ENCODE measurements around the gene ZNF580.
A peak's percentile ranks its signal among the peaks of the same experiment; 100 is the strongest.

Gene ZNF580

DNA sequence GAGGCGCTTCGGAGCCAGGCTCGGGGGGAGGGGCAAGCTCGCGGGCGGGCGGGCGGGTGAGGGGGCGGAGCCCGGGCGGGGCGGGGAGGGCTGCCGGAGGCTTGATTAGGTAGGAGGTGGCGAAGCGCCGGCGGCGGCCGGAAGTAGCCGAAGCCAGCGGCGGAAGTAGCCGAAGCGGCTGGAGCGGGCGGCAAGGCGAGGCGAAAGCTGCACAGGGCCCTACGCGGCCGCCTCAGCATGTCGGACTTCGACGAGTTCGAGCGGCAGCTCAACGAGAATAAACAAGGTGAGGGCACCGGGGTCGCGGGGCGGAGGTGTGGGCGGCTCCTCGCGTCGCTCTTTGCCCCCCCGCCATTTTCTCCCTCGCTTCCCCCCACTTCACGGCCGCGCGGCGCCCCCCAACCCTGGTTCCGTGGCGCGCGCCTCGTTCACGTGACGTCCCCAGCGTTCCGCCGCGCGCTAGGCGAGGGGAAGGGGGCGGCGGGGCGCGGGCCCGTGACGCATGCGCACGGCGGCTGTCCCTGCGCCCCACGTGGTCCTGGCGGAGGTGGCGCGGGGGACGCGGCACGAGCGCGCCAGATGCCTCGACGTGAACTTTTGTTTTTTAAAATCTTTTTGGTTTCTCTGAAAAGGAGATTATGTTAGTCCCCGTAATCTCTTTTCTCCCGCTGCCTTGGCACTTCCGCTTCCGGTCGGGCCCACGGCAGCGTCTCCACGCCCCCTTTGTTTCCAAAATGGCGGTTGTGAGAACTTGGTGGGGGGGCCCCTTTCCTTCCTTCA is 14.3 kb downstream of the ZNF580 start, which contains the start of gene U2AF2:
Gene U2AF2 (plus strand): TSS at position 168 of the 780 bp plus-strand sequence. CDS start 70 bp downstream, at position 238.
- peak; percentile 66 for DNase-seq (ENCODE audit: low read depth)
- peak within 1 kb of the TSS; percentile 69 for H3K4me3 ChIP-seq (ENCODE audit: low read depth, low read length)

DNA sequence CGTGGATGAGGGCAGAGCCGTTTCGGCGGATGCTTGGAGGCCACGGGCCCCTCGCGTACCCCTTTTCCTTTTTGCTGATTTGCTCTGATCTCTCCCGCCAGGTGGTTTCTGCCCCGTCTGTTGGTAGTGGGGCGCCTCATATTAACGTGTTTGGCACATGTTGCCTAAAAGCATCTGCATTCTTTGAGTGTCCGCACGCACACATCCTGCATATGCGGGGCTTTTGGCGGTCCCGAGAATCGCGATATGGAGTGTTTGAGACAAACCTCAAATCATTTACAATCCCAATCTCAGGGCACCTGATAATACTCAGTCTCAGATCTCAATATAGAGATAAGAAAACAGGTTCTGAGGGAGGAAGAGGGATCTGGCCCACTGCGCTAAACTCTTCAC is 14.8 kb downstream of the ZNF580 start:
- H3K4me3 ChIP-seq (ENCODE audit: low read depth, low read length), result peak overlapping the region; percentile 69
- DNase-seq (ENCODE audit: low read depth), result no peak

DNA sequence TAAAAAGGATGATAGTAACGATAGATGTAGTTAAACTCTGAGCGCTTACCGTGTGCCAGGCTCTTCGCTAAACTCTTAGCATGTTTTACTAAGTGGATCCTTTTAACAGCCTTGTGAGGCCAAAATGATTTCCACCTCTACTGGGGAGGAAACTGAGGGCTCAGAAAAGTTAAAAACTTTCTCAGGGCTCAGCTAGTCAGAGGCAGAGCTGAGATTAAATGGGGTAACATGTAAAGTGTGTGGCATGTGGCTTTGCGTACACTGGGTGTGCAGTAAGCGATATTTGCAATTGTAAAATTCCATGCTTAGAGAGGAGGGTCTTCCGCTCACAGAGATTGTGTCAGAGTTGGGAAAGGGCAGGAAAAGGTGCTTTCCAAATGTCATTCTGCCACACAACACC is 15.8 kb downstream of the ZNF580 start:
- H3K4me3 ChIP-seq (ENCODE audit: low read depth, low read length), result peak overlapping the region; percentile 69
- no peak for DNase-seq (ENCODE audit: low read depth)

DNA sequence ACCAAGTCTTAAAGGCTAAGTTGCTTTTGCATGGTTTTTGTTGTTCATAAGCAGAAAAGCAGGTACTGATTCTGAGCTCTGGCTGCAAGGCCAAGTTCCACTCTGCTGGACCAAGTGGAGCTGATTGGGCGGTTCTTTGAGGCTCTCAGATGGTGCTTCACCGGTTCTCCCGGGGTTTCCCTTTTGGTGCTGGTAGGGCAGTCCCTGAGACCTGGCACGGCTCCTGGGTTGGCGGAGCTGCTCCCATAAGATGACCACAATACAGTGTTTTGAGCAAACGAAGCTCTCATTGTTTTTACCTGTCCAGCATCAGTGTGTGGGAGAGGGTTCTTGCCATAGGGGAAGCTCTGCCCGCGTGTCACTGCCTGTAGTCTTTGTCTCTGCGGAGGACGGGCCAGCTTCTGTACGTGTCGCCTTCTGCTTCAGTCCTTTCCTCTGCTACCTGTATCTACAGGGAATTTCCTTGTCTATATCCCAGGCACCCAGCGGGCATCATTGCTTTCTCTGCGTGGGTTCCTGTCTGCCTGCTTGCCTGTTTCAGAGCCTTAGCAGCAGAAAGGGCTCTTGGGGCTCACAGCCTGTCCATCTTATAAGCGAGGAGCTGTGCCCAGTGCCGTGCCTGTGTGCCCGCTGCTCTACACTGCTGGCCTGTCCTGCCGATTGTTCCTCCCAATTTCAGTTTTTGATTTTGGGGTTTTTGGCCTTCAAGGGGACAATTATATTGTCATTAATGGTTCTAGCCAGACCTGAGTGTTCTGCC is 16.4 kb downstream of the ZNF580 start:
- H3K4me3 ChIP-seq (ENCODE audit: low read depth, low read length), result peak overlapping the region; percentile 69
- no peak for DNase-seq (ENCODE audit: low read depth)

DNA sequence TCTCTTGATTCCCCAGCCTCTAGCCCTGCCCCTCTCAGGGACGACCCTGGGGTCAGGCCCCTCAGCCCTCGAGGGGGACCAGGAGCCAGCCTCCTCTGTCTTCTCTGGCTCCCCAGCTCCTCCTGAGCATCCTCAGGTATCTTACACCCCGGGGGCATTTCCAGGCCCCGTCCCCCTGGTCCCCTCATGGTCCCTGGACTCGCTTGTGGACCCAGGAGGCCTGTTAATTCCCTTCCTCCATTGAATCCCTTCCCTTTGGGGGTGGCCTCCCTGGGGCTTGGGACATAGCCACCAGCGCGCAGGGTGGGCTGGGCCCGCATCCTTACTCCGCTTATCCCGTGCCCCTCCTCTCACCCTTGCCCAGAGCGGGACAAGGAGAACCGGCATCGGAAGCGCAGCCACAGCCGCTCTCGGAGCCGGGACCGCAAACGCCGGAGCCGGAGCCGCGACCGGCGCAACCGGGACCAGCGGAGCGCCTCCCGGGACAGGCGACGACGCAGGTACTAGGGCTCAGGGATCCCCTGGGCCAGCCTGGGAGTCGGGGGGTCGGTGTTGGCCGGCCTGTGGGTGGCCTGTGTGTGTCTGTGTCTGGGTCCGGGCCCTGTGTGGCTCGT is 18.2 kb downstream of the ZNF580 start:
- no peak overlapping the region for H3K4me3 ChIP-seq (ENCODE audit: low read depth, low read length)

DNA sequence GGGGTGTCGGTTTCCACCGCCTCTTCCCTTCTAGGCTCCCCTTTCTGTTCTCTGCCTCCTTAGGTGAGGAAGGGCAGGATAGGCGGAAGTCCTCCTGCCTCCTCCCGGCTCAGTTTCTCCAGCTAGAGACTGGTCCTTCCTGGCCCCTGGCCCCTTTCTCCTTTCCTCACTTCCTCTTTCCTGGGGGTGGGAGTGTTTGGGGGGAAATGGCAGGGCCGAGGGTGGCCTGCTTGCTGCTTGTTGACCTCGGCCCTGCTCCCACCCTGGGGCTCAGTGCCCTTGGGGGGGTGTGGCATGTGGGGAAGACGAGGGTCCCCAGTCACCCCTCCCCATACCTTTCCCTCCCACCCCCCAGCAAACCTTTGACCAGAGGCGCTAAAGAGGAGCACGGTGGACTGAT is 19.0 kb downstream of the ZNF580 start:
- H3K4me3 ChIP-seq (ENCODE audit: low read depth, low read length), result no peak overlapping the region

More for the DNA sequence above, 18.2 kb downstream of the ZNF580 start:
- DNase-seq (ENCODE audit: low read depth), result no peak

DNA sequence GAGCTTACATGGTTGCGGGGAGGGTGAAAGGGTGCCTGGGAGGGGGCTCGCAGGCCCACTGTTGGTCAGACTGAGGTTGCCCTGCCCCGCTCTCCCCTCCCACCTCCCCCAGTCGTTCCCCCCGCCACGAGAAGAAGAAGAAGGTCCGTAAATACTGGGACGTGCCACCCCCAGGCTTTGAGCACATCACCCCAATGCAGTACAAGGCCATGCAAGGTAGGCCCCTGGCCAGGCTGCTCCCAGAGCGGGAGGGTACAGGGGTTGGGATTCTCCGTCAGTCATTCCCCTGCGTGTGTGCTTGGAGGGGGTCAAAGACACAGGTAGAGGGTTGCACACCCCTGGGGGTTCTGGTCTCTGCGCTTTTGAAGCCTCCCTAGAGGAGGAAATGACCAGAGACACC is 19.6 kb downstream of the ZNF580 start:
- H3K4me3 ChIP-seq (ENCODE audit: low read depth, low read length), result no peak overlapping the region
- DNase-seq (ENCODE audit: low read depth), result no peak

More for the DNA sequence above, 19.0 kb downstream of the ZNF580 start:
- DNase-seq (ENCODE audit: low read depth), result no peak

DNA sequence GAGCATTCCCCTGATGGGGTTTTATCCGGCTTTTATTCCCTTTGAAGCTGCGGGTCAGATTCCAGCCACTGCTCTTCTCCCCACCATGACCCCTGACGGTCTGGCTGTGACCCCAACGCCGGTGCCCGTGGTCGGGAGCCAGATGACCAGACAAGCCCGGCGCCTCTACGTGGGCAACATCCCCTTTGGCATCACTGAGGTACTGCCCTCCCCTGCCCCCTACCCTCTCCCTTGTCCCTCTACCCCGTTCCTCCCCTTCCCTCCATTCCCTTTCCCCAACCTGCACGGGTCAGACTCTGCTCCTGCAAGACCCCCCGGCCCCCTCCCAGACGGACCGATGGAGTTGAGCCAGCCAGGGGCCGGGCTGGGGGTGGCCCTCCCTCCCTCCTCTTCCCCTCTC is 20.2 kb downstream of the ZNF580 start:
- no peak for DNase-seq (ENCODE audit: low read depth)
- no peak overlapping the region for H3K4me3 ChIP-seq (ENCODE audit: low read depth, low read length)

DNA sequence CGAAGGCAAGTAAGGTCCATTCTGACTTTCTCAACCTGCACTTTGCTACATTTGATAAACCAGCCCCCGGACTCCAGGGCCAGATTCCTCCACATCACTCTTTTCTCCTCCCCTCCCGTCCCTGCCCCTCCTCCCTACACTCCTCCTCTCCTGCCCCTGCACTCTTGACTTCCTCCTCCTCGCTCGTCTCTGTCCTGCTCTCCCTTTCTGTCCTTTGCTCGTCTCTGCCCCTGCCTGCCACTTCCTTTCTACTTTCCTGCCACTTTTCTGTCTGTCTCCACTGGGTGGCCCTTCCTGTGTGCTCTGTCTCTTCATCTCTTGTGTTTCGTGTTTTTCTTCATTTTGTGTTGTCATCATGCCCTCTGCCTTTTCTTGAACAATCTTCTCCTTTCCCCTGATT is 21.0 kb downstream of the ZNF580 start:
- no peak for DNase-seq (ENCODE audit: low read depth)
- no peak overlapping the region for H3K4me3 ChIP-seq (ENCODE audit: low read depth, low read length)

DNA sequence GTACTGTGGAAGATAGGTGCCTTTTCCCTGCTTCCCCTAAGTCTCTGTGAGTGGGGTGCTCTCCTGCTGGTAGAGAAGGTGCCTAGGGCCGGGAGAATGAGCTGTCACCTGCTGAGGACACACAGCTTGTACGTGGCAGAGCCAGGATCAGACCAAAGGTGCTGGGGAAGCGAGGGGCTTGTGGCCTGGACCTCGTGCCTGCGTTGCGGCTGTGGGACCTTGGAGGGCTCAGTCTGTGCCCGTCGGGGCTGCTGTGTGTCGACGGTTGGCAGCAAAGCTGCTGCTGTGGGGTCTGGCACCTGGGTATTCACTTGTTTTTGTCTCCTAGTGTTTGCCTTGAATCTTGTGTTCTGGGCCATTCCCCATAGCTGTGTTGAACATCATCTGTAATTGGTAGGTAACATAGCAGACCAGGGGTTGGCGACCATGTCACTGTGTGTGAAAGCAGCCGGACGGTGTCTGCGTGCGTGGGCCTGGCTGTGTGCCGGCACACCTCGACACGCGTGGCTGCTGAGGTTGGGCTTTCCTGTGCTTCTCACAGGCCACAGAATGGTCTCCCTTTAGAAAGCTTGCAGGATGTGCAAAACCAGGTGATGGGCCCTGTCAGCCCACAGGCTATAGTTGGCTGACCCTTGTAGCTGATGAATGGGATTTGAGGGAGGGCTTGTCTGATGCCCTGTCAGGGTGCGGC is 23.2 kb downstream of the ZNF580 start:
- no peak overlapping the region for H3K4me3 ChIP-seq (ENCODE audit: low read depth, low read length)
- DNase-seq (ENCODE audit: low read depth), result no peak

DNA sequence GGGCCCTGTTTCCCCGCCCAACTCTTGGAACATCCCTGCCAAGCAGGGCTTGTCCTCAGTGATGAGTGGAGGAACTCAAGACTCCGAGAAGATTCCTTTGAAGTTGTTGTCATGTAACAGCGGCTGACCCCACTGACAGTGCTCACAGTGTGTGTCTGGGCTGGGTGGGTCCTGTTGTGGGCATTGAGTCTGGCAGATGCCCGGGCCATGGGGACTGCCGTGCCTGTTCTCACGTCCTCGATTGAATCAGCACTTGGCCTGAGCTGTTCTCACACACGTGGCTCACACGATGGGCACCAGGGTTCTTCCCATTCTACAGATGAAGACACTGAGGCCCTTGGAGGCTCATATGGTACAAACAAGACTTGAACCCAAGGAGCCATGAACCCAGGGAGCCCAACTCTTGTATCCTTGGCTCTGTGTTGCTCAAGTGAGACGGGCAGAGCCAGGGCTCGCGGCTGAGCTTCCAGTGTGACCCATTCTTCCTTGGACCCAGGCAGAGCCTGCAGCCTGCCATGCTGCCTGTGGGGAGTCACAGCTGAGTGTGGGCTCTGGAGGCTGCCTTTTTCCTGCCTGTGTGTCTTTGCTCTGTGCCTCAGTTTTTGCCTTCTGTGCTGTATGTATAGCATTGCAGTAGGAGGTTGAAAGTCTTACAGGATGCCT is 25.7 kb downstream of the ZNF580 start:
- DNase-seq (ENCODE audit: low read depth), result no peak
- no peak overlapping the region for H3K4me3 ChIP-seq (ENCODE audit: low read depth, low read length)

DNA sequence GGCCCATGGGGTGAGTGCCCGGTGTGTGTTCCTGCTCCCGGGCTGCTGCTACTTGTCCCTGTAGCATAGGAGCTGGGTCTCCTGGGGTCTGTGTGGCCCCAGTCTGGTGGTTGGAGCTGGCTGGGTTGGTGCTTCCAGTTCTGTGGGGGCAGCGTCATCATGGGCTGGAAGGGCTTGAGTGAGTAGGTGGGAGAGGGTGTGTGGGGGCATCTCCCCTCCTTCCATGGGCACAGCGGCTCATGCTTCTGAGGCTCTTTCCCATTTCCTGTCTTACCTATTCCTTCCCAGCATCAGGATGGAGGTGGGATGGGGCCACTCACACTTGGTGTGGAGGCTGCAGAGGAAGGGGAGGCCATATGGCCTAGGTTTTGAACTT is 26.2 kb downstream of the ZNF580 start:
- no peak overlapping the region for H3K4me3 ChIP-seq (ENCODE audit: low read depth, low read length)
- DNase-seq (ENCODE audit: low read depth), result no peak

DNA sequence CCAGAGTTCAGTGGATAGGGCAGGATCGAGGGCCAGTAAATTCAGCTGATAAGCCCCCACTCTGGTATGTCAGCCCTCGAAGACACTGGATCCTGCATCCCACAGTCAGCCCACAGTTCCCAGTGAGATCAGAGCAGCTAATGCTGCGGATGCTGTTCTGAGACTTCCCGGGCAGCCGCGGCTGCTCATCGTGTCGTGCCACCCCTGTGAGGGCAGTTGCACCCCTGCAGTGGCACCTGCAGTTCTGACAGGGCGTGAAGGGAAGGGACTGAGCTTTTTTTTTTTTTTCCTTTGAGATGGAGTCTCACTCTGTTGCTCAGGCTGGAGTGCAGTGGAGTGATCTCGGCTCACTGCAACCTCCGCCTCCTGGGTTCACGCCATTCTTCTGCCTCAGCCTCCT is 26.7 kb downstream of the ZNF580 start:
- no peak overlapping the region for H3K4me3 ChIP-seq (ENCODE audit: low read depth, low read length)
- DNase-seq (ENCODE audit: low read depth), result no peak

DNA sequence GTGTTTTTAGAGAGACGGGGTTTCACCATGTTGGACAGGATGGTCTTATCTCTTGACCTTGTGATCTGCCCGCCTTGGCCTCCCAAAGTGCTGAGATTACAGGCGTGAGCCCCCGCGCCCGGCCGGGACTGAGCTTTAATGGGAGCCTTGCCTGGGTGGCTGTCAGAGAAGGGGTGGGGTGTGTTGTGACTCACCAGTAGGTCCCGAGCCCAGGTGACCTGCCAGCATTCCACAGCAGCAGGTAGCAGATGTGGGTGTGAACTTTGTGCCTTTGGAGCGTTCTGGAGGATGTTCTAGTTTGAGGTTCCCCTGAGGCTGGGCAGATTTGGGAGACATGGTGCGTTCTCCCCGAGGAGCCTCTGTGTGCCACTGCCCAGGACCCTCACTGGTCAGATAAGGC is 27.2 kb downstream of the ZNF580 start:
- DNase-seq (ENCODE audit: low read depth), result no peak
- no peak overlapping the region for H3K4me3 ChIP-seq (ENCODE audit: low read depth, low read length)

DNA sequence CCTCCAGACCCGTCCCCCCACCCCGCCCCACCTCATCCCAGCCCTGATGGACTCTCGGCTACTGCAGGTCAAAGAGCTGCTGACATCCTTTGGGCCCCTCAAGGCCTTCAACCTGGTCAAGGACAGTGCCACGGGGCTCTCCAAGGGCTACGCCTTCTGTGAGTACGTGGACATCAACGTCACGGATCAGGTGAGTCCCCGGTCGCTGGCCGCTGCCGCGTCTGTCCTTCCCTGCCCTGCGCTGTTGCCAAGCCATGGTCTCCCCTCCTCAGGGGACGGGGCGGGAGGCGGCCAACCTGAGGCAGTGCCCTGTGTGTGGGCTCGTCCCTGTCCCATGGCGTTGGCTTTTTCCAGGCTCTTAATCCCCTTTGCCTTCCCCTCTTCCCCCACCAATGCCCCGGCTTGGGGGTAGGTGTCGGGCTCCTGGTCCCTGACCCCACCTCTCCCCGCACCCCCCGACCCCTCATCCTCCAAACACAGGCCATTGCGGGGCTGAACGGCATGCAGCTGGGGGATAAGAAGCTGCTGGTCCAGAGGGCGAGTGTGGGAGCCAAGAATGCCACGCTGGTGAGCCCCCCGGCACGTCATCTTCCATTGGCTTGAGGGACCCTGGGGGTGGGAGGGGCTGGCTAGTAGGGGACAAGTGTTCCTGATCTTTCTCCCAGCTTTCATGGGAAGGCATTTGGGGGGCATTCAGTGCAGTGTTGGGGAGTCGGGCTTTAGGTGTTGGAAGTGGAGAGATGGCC is 28.0 kb downstream of the ZNF580 start:
- no peak overlapping the region for H3K4me3 ChIP-seq (ENCODE audit: low read depth, low read length)
- DNase-seq (ENCODE audit: low read depth), result no peak

DNA sequence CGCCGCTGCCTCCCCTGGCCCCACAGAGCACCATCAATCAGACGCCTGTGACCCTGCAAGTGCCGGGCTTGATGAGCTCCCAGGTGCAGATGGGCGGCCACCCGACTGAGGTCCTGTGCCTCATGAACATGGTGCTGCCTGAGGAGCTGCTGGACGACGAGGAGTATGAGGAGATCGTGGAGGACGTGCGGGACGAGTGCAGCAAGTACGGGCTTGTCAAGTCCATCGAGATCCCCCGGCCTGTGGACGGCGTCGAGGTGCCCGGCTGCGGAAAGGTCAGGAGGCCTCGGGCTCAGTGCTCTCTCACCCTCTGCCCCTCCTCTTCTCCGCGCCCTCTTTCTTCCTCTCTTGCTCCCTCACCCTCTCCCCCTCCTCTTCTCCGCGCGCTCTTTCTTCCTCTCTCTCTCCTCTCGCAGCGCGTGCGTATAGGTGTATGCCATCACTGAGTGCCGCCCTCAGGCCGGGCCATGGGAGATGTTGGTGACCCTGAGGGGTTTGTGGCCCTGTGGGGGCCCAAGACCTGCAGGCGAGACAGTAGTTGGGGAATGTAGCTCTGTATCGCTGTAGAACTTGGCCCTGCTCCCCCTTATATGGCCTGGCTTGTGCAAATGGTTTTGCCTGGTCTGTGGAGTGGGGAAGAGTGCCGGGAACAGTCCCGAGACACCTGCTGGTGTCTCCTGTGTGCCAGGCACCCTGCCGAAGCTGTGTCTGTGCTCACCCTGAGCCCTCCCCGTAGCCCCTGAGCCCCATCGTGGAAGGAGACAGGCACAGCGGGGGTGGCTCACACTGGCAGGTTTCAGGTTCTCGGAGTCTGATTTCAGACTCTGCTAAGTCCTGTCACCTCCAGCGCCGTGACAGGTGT is 28.8 kb downstream of the ZNF580 start:
- no peak overlapping the region for H3K4me3 ChIP-seq (ENCODE audit: low read depth, low read length)
- no peak for DNase-seq (ENCODE audit: low read depth)

DNA sequence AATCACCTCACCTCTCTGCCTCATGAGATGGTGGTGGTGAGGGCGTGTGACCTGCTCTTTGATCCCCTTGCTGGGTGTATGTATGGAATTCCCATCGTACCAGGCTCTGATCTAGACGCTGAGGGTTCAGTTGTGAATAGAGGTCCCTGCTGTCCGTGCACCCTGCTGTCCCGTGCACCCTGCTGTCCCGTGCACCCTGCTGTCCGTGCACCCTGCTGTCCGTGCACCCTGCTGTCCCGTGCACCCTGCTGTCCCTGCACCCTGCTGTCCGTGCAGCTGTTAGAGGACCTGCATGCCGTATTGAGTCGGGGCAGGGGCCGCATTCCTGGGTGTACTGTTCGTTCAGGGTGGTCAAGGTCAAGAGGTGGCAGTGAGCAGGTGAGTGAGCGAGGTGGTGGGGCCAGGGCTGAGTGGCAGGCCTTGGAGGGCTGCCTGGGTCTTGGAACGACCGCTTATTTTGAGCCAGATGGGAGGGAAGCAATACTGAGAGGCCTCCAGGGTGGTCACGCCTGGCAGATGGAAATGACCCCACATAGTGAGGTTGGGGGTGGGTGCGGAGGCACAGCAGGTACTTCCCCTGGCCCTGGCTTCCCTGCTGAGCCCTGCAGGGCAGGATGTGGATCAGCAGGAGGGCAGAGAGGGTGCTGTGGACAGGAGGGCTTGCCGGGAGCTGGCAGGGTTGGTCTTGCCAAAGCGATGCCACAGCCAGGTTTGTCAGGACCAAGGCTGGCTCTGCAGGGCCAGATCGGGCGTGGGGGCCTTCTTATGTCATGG is 29.7 kb downstream of the ZNF580 start:
- no peak overlapping the region for H3K4me3 ChIP-seq (ENCODE audit: low read depth, low read length)
- no peak for DNase-seq (ENCODE audit: low read depth)
